HG03571 (cell line): ENCODE measurements around the gene CTDP1.
"Not testable (repeated sequence)": the region's sequence is repeated elsewhere in the genome, so short reads cannot be mapped to it uniquely, and the experiment has no call there.

Source experiments
- ATAC-seq: cut with Tn5 transposase; IDR thresholded peaks from one replicate; pipeline ENCODE4 v1.9.1; 2021; ENCODE audit not compliant: unreplicated experiment

The CTDP1 gene

DNA sequence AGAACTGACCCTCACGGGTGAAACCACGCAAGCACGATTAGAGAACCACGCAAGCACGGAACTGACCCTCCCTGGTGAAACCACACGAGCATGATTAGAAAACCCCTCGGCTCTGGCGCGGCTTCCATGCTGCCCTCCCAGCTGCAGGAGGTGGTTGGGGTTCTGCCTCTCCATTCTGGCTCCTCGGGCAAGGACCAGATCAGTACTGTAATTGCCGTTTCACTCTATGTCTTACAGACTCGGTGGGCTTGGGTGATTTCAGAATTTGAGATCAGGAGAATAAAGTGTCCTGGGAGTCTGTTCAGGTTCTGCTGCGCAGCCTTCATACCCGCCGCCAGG, 59.8 kb downstream of the CTDP1 start:
- no peak for ATAC-seq

DNA sequence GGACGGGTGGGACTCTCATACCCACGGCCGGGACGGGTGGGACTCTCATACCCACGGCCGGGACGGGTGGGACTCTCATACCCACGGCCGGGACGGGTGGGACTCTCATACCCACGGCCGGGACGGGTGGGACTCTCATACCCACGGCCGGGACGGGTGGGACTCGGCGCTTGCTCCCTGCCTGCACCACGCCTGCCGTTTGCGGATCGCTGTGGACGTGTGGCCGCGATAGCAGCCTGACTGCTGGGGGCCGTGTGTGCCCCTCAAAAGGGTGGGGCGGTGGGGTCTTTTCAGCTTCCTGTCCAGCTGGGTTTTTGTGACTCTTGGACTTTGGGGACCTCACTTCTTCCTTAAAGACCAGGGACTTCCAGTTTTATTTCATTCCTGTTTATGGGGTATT, 60.4 kb downstream of the CTDP1 start:
- ATAC-seq, result not testable (repeated sequence)

DNA sequence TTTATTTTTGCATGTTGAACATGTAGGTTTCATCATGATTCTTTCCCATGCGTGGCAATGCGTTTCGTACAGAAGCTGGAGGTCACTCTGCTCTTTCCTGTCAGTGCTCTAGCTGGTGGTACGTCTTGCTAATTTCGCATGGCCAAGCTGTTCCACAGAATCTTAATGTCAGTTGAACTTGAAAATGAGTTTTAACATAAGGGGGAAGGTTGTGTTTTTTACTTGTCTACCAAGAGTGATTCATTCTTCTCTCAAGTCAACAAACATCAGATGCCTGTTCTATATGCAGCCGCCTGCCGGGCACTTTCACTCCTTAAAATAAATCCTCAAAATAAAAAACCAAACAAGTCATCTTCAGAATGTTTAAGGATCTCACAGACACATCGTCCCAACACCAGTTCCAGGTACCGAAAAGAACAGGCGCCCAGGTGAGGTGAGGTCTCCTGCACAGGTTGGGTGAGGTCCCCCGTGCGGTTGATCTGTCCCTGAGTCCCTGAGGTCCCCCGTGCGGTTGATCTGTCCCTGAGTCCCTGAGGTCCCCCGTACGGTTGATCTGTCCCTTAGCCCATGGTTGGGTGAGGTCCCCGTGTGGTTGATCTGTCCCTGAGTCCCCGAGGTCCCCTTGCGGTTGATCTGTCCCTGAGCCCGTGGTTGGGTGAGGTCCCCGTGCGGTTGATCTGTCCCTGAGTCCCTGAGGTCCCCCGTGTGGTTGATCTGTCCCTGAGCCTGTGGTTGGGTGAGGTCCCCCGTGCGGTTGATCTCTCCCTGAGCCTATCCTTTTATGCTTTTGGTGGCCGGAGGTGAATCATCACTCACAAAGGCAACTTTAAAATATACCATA, 61.1 kb downstream of the CTDP1 start:
- ATAC-seq, result no peak

DNA sequence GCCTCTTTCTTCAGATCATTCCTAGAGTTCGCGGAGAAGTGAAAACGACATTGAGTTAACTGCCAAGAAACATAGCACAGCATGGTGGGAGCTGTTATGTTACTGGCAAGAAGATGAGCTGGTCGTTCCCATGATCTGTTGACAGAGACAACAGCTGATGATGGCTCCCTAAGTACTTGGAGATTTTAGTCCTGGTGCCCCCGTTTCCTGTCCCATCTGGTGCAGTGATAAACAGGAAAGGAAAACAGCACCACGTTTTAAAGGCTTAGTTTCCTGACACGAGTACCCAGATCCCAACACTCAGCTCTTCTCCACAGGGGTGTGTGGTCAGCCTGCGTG, 61.7 kb downstream of the CTDP1 start:
- no peak for ATAC-seq

DNA sequence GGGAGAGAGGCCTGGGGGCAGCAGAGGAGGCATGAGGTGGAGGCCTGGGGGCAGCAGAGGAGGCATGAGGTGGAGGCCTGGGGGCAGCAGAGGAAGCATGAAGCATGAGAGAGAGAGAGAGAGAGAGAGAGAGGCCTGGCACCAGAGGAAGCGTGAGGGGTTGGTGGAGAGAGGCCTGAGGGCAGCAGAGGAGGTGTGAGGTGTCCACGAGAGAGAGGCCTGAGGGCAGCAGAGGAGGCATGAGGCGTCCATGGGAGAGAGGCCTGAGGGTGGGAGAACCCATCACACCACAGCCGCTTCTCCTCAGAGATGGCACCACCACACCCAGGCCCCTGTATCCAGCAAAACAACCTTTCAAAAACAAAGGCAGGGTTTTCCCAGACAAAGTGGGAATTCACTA, 62.5 kb downstream of the CTDP1 start:
- no peak for ATAC-seq

DNA sequence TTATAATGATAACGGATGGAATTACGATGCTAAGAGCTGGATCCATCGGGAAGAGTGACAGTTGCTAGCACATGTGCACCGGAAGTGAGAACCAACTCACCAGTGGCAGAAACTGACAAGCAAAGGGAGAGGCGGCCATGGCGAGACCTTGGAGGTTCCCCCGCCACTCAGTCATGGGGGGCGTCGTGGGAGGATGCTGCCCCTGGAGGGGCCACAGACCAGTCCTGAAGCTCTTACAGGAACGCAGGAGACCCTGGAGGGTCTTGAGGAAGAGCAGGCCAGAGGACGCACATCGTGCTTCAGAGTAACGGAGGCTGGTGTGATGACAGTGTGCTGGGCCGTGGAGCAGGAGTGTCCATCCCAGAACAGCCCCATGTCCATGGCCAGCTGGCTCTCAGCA, 65.0 kb downstream of the CTDP1 start:
- no peak for ATAC-seq

DNA sequence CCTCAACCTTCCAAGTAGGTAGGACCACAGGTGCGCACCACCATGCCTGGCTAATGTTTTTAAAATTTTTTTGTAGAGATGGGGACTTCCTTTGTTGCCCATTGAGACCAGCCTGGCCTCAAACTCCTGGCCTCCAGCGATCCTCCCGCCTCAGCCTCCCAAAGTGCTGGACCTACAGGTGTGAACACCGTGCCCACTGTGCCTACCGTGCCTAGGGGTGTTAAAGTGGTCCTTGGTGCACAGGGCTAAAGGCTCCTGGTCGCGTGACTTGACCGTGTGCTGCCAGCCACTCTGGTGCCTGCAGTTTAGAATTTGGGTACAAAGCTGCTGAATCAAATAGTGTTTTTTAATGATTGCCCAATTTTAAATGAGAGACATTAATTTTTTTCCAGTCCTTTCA, 67.1 kb downstream of the CTDP1 start:
- no peak for ATAC-seq

DNA sequence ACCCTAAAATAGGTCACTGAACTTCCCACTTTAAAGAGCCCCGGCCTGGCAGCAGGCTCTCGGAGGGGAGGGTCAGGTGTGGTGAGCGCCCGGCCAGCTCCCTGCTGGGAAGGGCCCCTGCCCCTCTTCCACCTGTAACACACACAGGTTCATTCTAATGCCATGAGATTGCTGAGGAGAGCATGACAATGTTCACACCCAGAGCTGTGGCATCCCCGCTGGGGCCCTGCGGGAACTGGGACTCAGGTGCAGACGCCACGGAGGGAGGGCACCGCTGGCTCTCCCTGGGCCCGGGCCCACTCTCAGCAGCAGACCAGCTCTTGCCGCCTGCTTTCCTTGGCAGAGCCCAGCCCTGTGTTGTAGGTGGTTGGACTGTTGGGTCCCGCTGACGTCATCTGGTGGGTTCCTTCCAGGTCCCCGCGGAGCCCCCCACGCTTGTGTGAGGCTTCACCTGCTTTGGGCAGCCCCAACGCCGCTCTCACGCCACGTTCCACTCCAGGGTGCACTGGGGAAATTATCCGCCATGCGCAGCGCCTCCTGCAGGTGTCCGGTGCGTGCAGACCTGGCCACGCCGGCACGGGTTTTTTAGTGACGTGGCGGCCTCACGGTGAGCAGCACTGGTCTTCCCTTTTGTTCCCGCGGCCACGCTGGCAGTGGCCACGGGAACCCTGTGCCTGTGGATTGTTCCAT, 67.7 kb downstream of the CTDP1 start:
- no peak for ATAC-seq

DNA sequence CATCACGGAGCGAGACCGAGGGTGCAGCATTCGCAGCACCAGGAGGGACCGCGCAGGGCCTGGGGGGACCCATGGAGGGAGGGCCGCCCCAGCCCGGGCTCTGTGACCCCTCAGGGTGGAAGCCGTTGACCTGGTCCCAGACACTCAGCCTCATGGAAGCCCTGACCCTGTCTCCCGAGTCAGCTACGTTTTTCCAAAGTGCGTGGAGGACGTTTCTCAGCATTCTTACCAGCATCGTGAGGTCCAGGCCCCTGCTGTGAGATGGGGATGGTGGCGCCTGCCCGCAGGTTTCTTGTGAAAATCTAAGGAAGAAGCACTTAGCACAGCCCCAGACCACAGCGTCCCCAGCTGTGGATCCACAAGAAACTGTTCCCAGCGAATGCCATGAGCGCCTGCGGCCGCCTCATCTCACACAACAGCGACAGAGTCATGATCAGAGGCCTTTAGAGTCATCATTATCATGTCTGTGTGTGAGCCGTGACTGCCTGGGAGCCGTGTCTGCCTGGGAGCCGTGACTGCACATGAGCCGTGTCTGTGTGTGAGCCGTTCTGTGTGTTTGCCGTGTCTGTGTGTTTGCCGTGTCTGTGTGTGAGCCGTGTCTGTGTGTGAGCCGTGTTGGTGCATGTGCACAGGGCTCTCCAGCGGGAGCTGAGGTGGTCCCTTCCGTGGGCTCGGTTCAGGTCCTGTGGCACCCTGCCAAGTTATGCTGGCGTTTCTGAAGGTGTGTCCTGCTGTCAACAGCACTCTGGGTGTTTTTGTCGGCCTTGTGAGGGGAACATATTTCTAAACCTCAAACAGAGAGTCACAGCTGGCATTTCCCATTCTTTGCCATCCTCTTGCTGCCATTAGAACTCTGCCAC, 68.9 kb downstream of the CTDP1 start:
- no peak for ATAC-seq

DNA sequence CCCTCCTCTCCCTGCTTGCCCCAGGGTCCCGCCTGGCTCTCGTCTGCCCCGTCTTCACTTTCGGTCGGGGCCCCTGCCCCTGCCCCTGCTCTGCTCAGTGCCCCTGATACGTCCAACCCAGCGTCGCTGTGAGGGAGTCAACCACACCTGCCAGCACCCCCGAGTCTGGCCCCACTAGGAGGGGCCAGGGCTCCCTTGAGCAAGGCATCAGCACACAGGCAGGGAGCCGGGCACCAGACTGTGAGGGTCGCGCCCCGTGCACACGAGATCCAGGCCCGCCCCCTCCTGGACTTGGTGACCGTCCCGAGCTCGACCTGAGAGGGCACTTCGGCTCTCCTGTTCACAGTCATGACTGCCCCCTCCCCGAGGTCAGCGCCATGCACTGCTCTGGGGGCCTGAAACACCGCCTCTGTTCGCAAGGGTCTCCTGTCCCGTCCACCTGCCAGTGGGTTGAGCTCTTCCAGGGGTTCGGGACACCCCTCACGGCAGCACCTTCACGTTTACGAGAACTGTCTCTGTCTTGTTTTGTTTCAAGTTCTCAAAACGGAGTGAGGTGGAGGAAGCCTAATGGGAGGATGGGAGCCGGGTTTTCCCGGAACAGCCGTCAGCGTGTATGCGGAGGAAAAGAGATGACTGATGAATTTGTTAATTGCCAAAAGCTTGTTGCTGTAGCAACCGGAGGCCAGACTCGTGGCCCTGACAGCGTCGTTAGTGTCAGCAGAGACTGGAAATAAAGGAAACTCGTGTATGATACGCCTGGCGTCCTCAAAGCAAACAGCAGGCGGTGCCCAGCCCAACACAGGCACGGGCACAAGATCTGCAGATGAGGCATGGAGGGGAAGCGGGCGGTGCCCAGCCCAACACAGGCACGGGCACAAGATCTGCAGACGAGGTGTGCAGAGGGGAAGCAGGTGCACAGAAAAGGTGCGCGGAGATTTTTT, 69.9 kb downstream of the CTDP1 start:
- no peak for ATAC-seq

DNA sequence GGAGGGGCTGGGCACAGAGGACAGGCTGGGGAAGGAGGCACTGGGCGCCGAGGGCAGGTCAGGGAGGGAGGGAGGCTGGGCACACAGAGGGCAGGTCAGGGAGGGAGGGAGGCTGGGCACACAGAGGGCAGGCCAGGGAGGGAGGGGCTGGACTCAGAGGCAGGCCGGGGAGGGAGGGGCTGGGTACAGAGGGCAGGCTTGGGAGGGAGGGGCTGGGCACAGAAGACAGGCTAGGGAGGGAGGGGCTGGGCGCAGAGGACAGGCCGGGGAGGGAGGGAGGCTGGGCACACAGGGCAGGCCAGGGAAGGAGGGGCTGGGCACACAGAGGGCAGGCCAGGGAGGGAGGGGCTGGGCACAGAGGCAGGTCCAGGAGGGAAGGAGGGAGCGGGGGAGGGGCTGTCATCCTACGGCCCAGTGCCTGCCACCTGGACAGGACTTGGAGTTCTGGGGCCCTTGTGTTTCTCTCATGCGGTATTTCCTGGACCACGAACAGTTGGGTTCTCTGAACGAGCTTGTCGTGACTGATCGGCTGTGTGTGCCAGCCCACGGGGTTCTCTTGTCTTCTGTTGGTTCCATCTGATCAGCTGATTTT, 71.5 kb downstream of the CTDP1 start:
- no peak for ATAC-seq

DNA sequence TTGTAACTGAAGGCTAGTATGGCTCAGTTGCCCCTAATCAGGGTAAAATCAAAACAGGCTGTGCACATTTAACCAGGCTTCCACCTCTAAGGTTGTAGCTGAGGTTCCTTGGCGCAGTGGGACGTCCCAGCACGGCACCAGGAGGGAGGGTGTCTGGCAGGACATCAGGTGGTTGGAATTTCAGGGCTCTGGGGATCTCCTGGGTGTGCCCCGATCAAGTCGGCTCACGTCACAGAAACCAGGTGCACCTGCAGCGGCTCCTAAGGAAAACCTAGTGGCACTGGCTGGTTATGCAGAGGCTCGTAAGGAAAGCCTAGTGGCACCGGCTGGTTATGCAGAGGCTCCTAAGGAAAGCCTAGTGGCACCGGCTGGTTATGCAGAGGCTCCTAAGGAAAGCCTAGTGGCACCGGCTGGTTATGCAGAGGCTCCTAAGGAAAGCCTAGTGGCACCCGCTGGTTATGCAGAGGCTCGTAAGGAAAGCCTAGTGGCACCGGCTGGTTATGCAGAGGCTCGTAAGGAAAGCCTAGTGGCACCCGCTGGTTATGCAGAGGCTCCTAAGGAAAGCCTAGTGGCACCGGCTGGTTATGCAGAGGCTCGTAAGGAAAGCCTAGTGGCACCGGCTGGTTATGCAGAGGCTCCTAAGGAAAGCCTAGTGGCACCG, 72.4 kb downstream of the CTDP1 start:
- not testable (repeated sequence) for ATAC-seq

DNA sequence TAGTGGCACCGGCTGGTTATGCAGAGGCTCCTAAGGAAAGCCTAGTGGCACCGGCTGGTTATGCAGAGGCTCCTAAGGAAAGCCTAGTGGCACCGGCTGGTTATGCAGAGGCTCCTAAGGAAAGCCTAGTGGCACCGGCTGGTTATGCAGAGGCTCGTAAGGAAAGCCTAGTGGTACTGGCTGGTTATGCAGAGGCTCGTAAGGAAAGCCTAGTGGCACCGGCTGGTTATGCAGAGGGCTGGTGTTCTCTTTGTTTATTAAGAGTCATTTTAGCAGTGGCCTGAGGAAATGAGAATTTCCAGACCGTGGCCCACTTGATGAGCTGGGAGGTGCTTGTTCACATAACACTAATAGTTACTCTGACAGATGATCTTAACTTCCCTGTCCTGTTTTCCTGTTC, 73.3 kb downstream of the CTDP1 start:
- not testable (repeated sequence) for ATAC-seq

DNA sequence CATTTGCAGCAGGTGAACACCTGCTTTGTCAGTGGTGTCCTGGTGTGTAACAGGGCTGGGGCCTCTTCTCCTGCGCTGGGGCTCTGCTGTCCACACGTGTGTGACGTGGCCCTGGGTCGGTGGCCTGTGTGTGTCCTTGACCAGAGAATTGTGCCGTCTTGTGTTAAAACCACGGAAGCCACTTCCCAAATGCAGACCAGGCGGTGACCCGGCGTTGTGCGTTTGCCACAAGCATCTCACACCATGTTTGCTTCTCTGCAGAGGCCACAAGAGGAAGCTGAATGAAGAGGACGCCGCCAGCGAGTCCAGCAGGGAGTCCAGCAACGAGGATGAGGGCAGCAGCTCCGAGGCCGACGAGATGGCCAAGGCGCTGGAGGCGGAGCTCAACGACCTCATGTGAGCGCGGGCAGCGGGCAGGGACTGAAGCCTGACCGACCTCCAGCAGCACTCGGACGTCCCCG, 73.8 kb downstream of the CTDP1 start:
- no peak for ATAC-seq

DNA sequence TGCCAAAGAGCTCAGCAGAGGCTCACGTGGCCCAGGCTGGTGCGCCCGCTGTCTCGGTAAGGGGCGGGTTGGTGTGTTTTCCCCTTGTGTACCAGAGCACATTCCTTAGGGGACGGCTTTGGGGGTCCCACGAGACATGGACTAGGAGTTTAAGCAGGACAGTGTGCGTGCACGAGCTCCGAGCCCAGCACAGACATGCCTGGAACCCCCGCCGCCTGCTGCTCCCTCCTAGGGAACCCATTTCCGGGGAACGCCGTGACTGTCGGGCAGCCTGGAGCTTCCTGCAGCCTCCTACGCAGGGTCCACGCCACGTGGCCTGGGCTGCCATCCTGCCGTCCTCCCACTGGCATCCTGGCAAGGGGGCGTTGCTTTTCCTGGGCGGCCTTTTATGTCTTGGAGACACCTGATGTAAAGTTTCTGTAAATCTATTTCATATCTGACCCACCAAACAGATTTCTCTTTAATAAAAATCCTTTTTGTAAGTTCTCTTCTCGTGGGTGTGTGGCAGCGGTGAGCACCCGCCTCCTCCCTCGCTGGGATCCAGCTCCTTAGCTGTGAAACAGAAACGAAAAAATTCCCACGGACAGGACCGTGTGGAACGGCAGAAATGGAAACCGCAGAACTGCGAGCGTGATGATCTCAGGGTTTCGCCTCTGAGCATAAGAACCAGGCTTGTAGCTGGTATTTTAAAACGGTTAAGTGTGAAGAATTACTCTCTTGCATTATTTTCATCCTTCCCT, 74.6 kb downstream of the CTDP1 start:
- no peak for ATAC-seq

DNA sequence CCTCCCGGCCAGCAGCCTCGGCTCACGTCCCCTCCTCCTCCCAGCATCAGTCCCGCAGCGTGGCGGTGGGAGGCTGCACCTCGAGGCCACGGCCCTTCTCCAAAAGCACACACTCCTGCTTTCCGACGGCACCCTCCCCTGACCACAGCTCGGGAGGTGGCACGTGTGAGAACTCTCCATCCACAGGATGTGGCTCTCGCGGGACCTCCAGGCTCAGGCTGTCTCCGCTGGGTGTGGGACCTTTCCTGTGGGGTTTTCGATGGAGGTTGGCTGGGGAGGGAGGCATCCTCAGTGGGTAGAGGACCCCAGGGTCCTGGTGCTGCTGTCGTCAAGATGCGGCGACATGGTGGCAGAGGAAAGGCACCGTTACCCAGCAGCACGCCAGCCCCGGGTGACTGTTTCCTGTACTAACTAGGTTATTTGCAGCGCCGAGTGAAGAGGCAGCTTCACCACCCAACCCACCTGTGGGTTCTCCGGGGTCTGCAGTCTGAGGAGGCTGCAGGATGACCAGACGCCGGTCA, 75.3 kb downstream of the CTDP1 start:
- ATAC-seq, result no peak

DNA sequence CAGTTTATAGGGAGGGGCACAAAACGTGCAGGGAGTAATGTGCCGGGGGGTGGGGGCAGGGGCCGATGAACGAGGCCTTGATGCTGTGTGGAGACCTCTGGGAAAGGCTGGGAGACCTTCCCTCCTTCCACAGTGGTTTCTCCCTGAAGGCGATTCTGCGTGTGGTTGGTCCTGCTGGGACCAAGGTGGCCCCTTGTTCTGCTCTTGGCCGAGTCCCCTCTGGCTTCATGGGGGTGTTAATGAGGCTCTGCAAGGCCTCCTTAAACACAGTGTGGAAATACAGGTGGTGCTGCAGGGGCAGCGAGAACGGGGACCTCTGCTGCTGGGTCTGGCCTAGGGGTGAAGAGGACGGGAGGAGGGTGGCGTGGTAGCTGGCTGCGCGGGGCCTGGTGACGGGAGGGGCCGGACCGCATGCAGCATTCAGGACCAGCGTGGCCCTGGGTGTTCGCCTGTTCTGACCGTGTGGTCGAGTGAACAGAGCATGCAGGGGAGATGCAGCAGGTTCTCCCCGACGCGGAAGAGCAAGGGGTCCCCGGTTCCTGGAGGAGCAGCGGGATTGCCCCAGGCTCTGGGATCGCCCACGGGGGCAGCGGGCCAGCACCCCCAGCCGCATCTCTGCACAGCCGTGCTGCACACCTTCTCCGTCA, 76.0 kb downstream of the CTDP1 start:
- ATAC-seq, result no peak

DNA sequence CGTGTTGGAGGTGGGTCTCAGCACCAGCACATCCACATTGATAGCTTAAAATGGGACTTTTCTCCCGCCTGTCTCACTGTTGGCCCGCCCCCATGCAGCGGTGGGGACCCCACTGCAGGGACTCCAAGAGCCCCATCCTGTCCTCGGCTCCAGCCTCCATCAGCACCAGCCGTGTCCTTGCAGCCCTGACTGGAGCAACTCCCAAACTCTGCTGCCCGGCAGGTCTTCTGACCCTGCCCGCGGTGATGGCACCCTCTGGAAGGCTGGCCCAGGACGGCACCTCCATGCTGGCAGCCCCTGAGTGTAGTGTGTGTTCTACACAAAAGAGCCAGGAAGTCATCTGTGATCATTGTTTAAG, 76.5 kb downstream of the CTDP1 start:
- no peak for ATAC-seq
